ENCODE measurements around the gene SNTG2.
"Not testable (repeated sequence)": the region's sequence is repeated elsewhere in the genome, so short reads cannot be mapped to it uniquely, and the experiment has no call there.

Gene SNTG2

GRCh38 chr2:1132328-1132969, 181.8 kb downstream of the SNTG2 start:
- peaks cover 4% of the 10 kb centered on the region for H3K9me3 Mint-ChIP-seq
- no peaks in the 10 kb centered on the region for H3K36me3 Mint-ChIP-seq
- no peak overlapping the region for H3K4me3 Mint-ChIP-seq
- no peak for ATAC-seq
- peaks cover 8% of the 10 kb centered on the region for H3K27me3 Mint-ChIP-seq
- H3K4me1 Mint-ChIP-seq = no peaks in the 10 kb centered on the region
- H3K27ac Mint-ChIP-seq = no peak overlapping the region

- not testable (repeated sequence) for H3K36me3 Mint-ChIP-seq, H3K27me3 Mint-ChIP-seq, H3K27ac Mint-ChIP-seq, H3K4me1 Mint-ChIP-seq, H3K4me3 Mint-ChIP-seq, ATAC-seq, H3K9me3 Mint-ChIP-seq
These were observed 183.2 kb downstream of the SNTG2 start for GRCh38 chr2:1133896-1134295.

- no peak overlapping the region for H3K4me3 Mint-ChIP-seq
- no peak overlapping the region for H3K27ac Mint-ChIP-seq
- H3K9me3 Mint-ChIP-seq = peaks cover 4% of the 10 kb centered on the region
- peaks cover 8% of the 10 kb centered on the region for H3K27me3 Mint-ChIP-seq
- H3K36me3 Mint-ChIP-seq = no peaks in the 10 kb centered on the region
- no peak for ATAC-seq
- no peaks in the 10 kb centered on the region for H3K4me1 Mint-ChIP-seq
These were observed 184.0 kb downstream of the SNTG2 start for GRCh38 chr2:1134629-1135028.

GRCh38 chr2:1136067-1136466, 185.4 kb downstream of the SNTG2 start:
- Mint-ChIP-seq H3K4me1 (no peaks in the 10 kb centered on the region), H3K4me3 (no peak overlapping the region), H3K36me3 (no peaks in the 10 kb centered on the region), H3K9me3 (peaks cover 4% of the 10 kb centered on the region), H3K27me3 (peaks cover 8% of the 10 kb centered on the region), H3K27ac (no peak overlapping the region)
- no peak for ATAC-seq

GRCh38 chr2:1136846-1137245, 186.2 kb downstream of the SNTG2 start:
- H3K27ac Mint-ChIP-seq = no peak overlapping the region
- peaks cover 4% of the 10 kb centered on the region for H3K9me3 Mint-ChIP-seq
- H3K36me3 Mint-ChIP-seq = no peaks in the 10 kb centered on the region
- no peaks in the 10 kb centered on the region for H3K4me1 Mint-ChIP-seq
- peaks cover 8% of the 10 kb centered on the region for H3K27me3 Mint-ChIP-seq
- H3K4me3 Mint-ChIP-seq = no peak overlapping the region
- ATAC-seq = no peak

GRCh38 chr2:1137264-1137663, 186.6 kb downstream of the SNTG2 start:
- Mint-ChIP-seq H3K36me3 (no peaks in the 10 kb centered on the region), H3K4me1 (no peaks in the 10 kb centered on the region), H3K27ac (no peak overlapping the region), H3K27me3 (peaks cover 8% of the 10 kb centered on the region), H3K9me3 (peaks cover 4% of the 10 kb centered on the region), H3K4me3 (no peak overlapping the region)
- no peak for ATAC-seq

- Mint-ChIP-seq H3K27me3 (peaks cover 8% of the 10 kb centered on the region), H3K9me3 (no peaks in the 10 kb centered on the region), H3K27ac (no peak overlapping the region), H3K36me3 (no peaks in the 10 kb centered on the region), H3K4me3 (no peak overlapping the region), H3K4me1 (no peaks in the 10 kb centered on the region)
- ATAC-seq = no peak
These were observed 187.3 kb downstream of the SNTG2 start for GRCh38 chr2:1137913-1138391.

- no peaks in the 10 kb centered on the region for H3K4me1 Mint-ChIP-seq
- H3K36me3 Mint-ChIP-seq = no peaks in the 10 kb centered on the region
- no peak overlapping the region for H3K4me3 Mint-ChIP-seq
- no peaks in the 10 kb centered on the region for H3K9me3 Mint-ChIP-seq
- ATAC-seq = no peak
- H3K27me3 Mint-ChIP-seq = no peaks in the 10 kb centered on the region
- no peak overlapping the region for H3K27ac Mint-ChIP-seq
These were observed 189.8 kb downstream of the SNTG2 start for GRCh38 chr2:1140389-1141003.

- no peaks in the 10 kb centered on the region for H3K27me3 Mint-ChIP-seq
- H3K36me3 Mint-ChIP-seq = no peaks in the 10 kb centered on the region
- H3K27ac Mint-ChIP-seq = no peak overlapping the region
- no peaks in the 10 kb centered on the region for H3K9me3 Mint-ChIP-seq
- H3K4me3 Mint-ChIP-seq = no peak overlapping the region
- no peaks in the 10 kb centered on the region for H3K4me1 Mint-ChIP-seq
- no peak for ATAC-seq
These were observed 190.4 kb downstream of the SNTG2 start for GRCh38 chr2:1141079-1141478.

GRCh38 chr2:1143129-1143528, 192.5 kb downstream of the SNTG2 start:
- no peak for ATAC-seq
- no peaks in the 10 kb centered on the region for H3K9me3 Mint-ChIP-seq
- no peaks in the 10 kb centered on the region for H3K4me1 Mint-ChIP-seq
- no peak overlapping the region for H3K27ac Mint-ChIP-seq
- no peak overlapping the region for H3K4me3 Mint-ChIP-seq
- no peaks in the 10 kb centered on the region for H3K36me3 Mint-ChIP-seq
- no peaks in the 10 kb centered on the region for H3K27me3 Mint-ChIP-seq

GRCh38 chr2:1147873-1148612, 197.4 kb downstream of the SNTG2 start:
- H3K9me3 Mint-ChIP-seq = no peaks in the 10 kb centered on the region
- no peaks in the 10 kb centered on the region for H3K27me3 Mint-ChIP-seq
- no peak overlapping the region for H3K4me3 Mint-ChIP-seq
- no peak overlapping the region for H3K27ac Mint-ChIP-seq
- no peaks in the 10 kb centered on the region for H3K4me1 Mint-ChIP-seq
- peak; percentile 45 for ATAC-seq
- no peaks in the 10 kb centered on the region for H3K36me3 Mint-ChIP-seq

- Mint-ChIP-seq H3K4me3 (no peak overlapping the region), H3K36me3 (no peaks in the 10 kb centered on the region), H3K27me3 (no peaks in the 10 kb centered on the region), H3K4me1 (no peaks in the 10 kb centered on the region), H3K9me3 (no peaks in the 10 kb centered on the region), H3K27ac (no peak overlapping the region)
- no peak for ATAC-seq
These were observed 200.3 kb downstream of the SNTG2 start for GRCh38 chr2:1150724-1151511.

- Mint-ChIP-seq H3K4me3 (no peak overlapping the region), H3K27me3 (no peaks in the 10 kb centered on the region), H3K27ac (no peak overlapping the region), H3K4me1 (no peaks in the 10 kb centered on the region), H3K36me3 (no peaks in the 10 kb centered on the region), H3K9me3 (no peaks in the 10 kb centered on the region)
- no peak for ATAC-seq
These were observed 201.7 kb downstream of the SNTG2 start for GRCh38 chr2:1152375-1152774.

GRCh38 chr2:1153920-1154319, 203.3 kb downstream of the SNTG2 start:
- H3K4me3 Mint-ChIP-seq = no peak overlapping the region
- H3K4me1 Mint-ChIP-seq = no peaks in the 10 kb centered on the region
- H3K27me3 Mint-ChIP-seq = no peaks in the 10 kb centered on the region
- no peak for ATAC-seq
- H3K36me3 Mint-ChIP-seq = no peaks in the 10 kb centered on the region
- no peaks in the 10 kb centered on the region for H3K9me3 Mint-ChIP-seq
- H3K27ac Mint-ChIP-seq = no peak overlapping the region
